Upper lobe of left lung (tissue), 6 donors: ENCODE data around the gene ESPNL. TPM values are rescaled to one million over a fixed set of nuclear protein-coding genes. Genes with fewer than 3 reads are reported as not detected.
A peak's percentile ranks its signal among the peaks of the same experiment; 100 is the strongest.

Experiments used
- ATAC-seq, 2 donors: fragments of 200-7000 bp; cut with Tn5 transposase; one replicate each; pipeline ENCODE4 v1.9.1; 2022; ENCODE audit warnings: mild to moderate bottlenecking in 2 of 2, moderate library complexity in 2 of 2; ENCODE audit not compliant: low FRiP score in 2 of 2
- DNase-seq, 2 donors: peaks; one replicate each; pipeline ENCODE4 v3.0.0-alpha.2; 2019 to 2020
- H3K27ac ChIP-seq, 4 donors: fragments of 200-600 bp; sonication (generic); one replicate each; pipeline ENCODE4 v1.5.1; 2016 to 2019
- H3K27me3 ChIP-seq, 4 donors: fragments of 200-600 bp; sonication (generic); one replicate each; pipeline ENCODE4 v1.5.1; 2017 to 2019
- H3K36me3 ChIP-seq, 4 donors: fragments of 200-600 bp; sonication (generic); one replicate each; pipeline ENCODE4 v1.5.1; 2016 to 2019
- H3K4me1 ChIP-seq, 4 donors: fragments of 200-600 bp; sonication (generic); one replicate each; pipeline ENCODE4 v1.5.1; 2018 to 2019
- H3K4me3 ChIP-seq, 4 donors: fragments of 200-600 bp; sonication (generic); one replicate each; pipeline ENCODE4 v1.5.1; 2017 to 2019; ENCODE audit warnings: mild to moderate bottlenecking in 2 of 4, moderate library complexity in 1 of 4
- H3K9me3 ChIP-seq, 4 donors: fragments of 200-600 bp; sonication (generic); one replicate each; pipeline ENCODE4 v1.5.1; 2018 to 2019
- CTCF ChIP-seq, 6 experiments: fragments of 450-650 bp in 4 of 6; fragments of 200-600 bp in 2 of 6; sonication (generic) in 2 of 6; IDR thresholded peaks; one replicate each; pipeline ENCODE4 v1.5.1; 2016 to 2019; ENCODE audit warnings: antibody characterized with exemption in 6 of 6
- EP300 ChIP-seq, 4 donors: sonication (generic); formaldehyde crosslinking; IDR thresholded peaks; one replicate each; pipeline ENCODE4 v1.5.1; 2017; ENCODE audit warnings: antibody characterized with exemption in 4 of 4, control low read depth in 2 of 4
- POLR2A ChIP-seq, 4 donors: fragments of 450-650 bp; IDR thresholded peaks; one replicate each; pipeline ENCODE4 v1.5.1; 2016 to 2017; ENCODE audit warnings: antibody characterized with exemption in 4 of 4, mild to moderate bottlenecking in 2 of 4
- POLR2AphosphoS5 ChIP-seq, 2 donors: sonication (generic); formaldehyde crosslinking; IDR thresholded peaks; one replicate each; pipeline ENCODE4 v1.5.1; 2017; ENCODE audit warnings: antibody characterized with exemption in 2 of 2
- WGBS, 2 donors: methylation state at CpG; one replicate each; pipeline ENCODE4 v1.1.5; 2017 to 2018; 5-methylcytosine and 5-hydroxymethylcytosine counted together
- total RNA-seq, 6 donors: library from RNA; depleted of rRNA in 4 of 6; stranded (reverse); fragments of >200 nt in 4 of 6; gene quantifications; one replicate each; pipeline versions ENCODE4 v1.1.0 to v1.2.1, GENCODE V29; 2016 to 2021
- donor health status: DM: no; HTN: no; CAD: no; lungs with moderate emphysema.
- donor health status: DM: no; HTN: yes; CAD: no; lungs with severe emphysema.

ESPNL gene
- total RNA-seq, 6 donors from 2014 or later = 0.10 to 3.1 (median 0.38) TPM; not detected in 2

GRCh38 chr2:238126338-238126737, 26.2 kb downstream of the ESPNL start:
- Histone ChIP-seq H3K4me1 (peaks cover 0 to 7% (median 3%) of the 10 kb centered on the region in 4 donors), H3K27me3 (no peaks in the 10 kb centered on the region), H3K4me3 (no peak overlapping the region), H3K9me3 (no peaks in the 10 kb centered on the region), H3K36me3 (no peaks in the 10 kb centered on the region), H3K27ac (no peak overlapping the region)
- TF ChIP-seq POLR2AphosphoS5 (IDR thresholded peaks at IDR 0.05) (no peak), POLR2A (IDR thresholded peaks at IDR 0.05) (no peak), EP300 (IDR thresholded peaks at IDR 0.05) (no peak), CTCF (IDR thresholded peaks at IDR 0.05) (no peak)
- DNase-seq = no peak
- 89 to 100% methylated on average over 2 of the region's 2 CpGs for WGBS, 2 donors
- no peak for ATAC-seq

GRCh38 chr2:238126775-238127164, 26.6 kb downstream of the ESPNL start:
- no peak overlapping the region for H3K4me3 ChIP-seq
- H3K9me3 ChIP-seq = no peaks in the 10 kb centered on the region
- WGBS, 2 donors = 75 to 91% methylated on average over 2 of the region's 2 CpGs
- H3K4me1 ChIP-seq = peaks cover 0 to 7% (median 3%) of the 10 kb centered on the region in 4 donors
- H3K36me3 ChIP-seq = no peaks in the 10 kb centered on the region
- no peaks in the 10 kb centered on the region for H3K27me3 ChIP-seq
- H3K27ac ChIP-seq = no peak overlapping the region
- DNase-seq (no peak), ATAC-seq (no peak)
- TF ChIP-seq EP300 (IDR thresholded peaks at IDR 0.05) = no peak
- no peak for TF ChIP-seq POLR2A (IDR thresholded peaks at IDR 0.05)
- no peak for TF ChIP-seq CTCF (IDR thresholded peaks at IDR 0.05)
- TF ChIP-seq POLR2AphosphoS5 (IDR thresholded peaks at IDR 0.05) = no peak

GRCh38 chr2:238127165-238128060, 27.3 kb downstream of the ESPNL start:
- Histone ChIP-seq H3K4me3 (peak overlapping the region in 1 of 4 donors; percentile 32), H3K27me3 (no peaks in the 10 kb centered on the region), H3K4me1 (peaks cover 0 to 7% (median 3%) of the 10 kb centered on the region in 4 donors), H3K27ac (peak overlapping the region in 1 of 4 donors; percentile 43), H3K36me3 (no peaks in the 10 kb centered on the region), H3K9me3 (no peaks in the 10 kb centered on the region)
- ATAC-seq (peak; percentile 23 to 43), DNase-seq (peak in 1 of 2 donors; percentile 82)
- no peak for TF ChIP-seq POLR2A (IDR thresholded peaks at IDR 0.05)
- TF ChIP-seq EP300 (IDR thresholded peaks at IDR 0.05) = no peak
- no peak for TF ChIP-seq CTCF (IDR thresholded peaks at IDR 0.05)
- no peak for TF ChIP-seq POLR2AphosphoS5 (IDR thresholded peaks at IDR 0.05)
- 46 to 55% methylated on average over 15 to 34 of the region's 36 CpGs for WGBS, 2 donors

- no peak for TF ChIP-seq CTCF (IDR thresholded peaks at IDR 0.05)
- no peak for TF ChIP-seq POLR2AphosphoS5 (IDR thresholded peaks at IDR 0.05)
- TF ChIP-seq POLR2A (IDR thresholded peaks at IDR 0.05) = no peak
- no peak for TF ChIP-seq EP300 (IDR thresholded peaks at IDR 0.05)
- Histone ChIP-seq H3K36me3 (no peaks in the 10 kb centered on the region), H3K9me3 (no peaks in the 10 kb centered on the region), H3K27ac (no peak overlapping the region), H3K4me1 (peaks cover 0 to 7% (median 3%) of the 10 kb centered on the region in 4 donors), H3K27me3 (no peaks in the 10 kb centered on the region), H3K4me3 (no peak overlapping the region)
- 86 to 95% methylated on average over 12 to 21 of the region's 22 CpGs for WGBS, 2 donors
- DNase-seq = peak in 1 of 2 donors; percentile 70
- no peak for ATAC-seq
Observed at GRCh38 chr2:238128061-238128440, 27.9 kb downstream of the ESPNL start.
